SK-N-SH (cell line): Measurements from ENCODE around the gene RBP2. TPM values are rescaled to one million over a fixed set of nuclear protein-coding genes. Genes with fewer than 3 reads are reported as not detected.

ENCODE experiments used
- CTCF ChIA-PET: fragments of 300-600, 350-600 bp; formaldehyde crosslinking; extraction: SDS; loops from one replicate; lab custom pipeline; 2021; lab: Yijun Ruan, JAX
- POLR2A ChIA-PET: fragments of 350-600 bp; sonication (Branson Sonifier 250); formaldehyde crosslinking; extraction: SDS; loops from one replicate; lab custom pipeline; 2020; ENCODE audit warnings: antibody characterized with exemption, inconsistent platforms; lab: Yijun Ruan, JAX
- DNase-seq: peaks from one replicate; pipeline ENCODE4 v3.0.0; 2012
- H2AFZ ChIP-seq: fragments of 200-600 bp; sonication (generic); 2 replicates; pipeline ENCODE4 v1.8.1; 2016; ENCODE audit warnings: antibody characterized with exemption, mild to moderate bottlenecking, low read depth
- H3F3A ChIP-seq: fragments of 200-600 bp; sonication (generic); replicated peaks from 2 replicates; pipeline ENCODE3; 2016; ENCODE audit warnings: antibody characterized with exemption, mild to moderate bottlenecking; ENCODE audit not compliant: insufficient read depth
- H3K27ac ChIP-seq, 2 experiments: fragments of 200-500 bp in 1 of 2; fragments of 200-600 bp in 1 of 2; sonication (Bioruptor generic) in 1 of 2; sonication (generic), shearing (Covaris generic) in 1 of 2; 2 replicates each; pipeline versions ENCODE4 v1.5.1 to v1.6.1; 2014 to 2016; ENCODE audit warnings: low read depth in 2 of 2, inconsistent platforms in 1 of 2, low read length in 1 of 2, mild to moderate bottlenecking in 1 of 2, mixed read lengths in 1 of 2
- H3K27me3 ChIP-seq: fragments of 200-600 bp; sonication (generic), shearing (Covaris generic); 2 replicates; pipeline ENCODE4 v1.6.1; 2016; ENCODE audit warnings: mixed run types; ENCODE audit not compliant: insufficient read depth
- H3K36me3 ChIP-seq, 2 experiments: fragments of 200-500 bp in 1 of 2; fragments of 200-600 bp in 1 of 2; sonication (Bioruptor generic) in 1 of 2; sonication (generic) in 1 of 2; replicated peaks in 1 of 2; 2 replicates each; pipeline versions ENCODE3 to v1.5.1; 2014 to 2016; ENCODE audit warnings: low read length in 1 of 2, mild to moderate bottlenecking in 1 of 2; ENCODE audit not compliant: insufficient read depth in 2 of 2, control insufficient read depth in 1 of 2
- H3K4me1 ChIP-seq, 2 experiments: fragments of 200-500 bp in 1 of 2; fragments of 200-600 bp in 1 of 2; sonication (Bioruptor generic) in 1 of 2; sonication (generic), shearing (Covaris generic) in 1 of 2; 2 replicates each; pipeline versions ENCODE4 v1.5.1 to v1.6.1; 2014 to 2016; ENCODE audit warnings: low read depth in 1 of 2, low read length in 1 of 2, mixed run types in 1 of 2; ENCODE audit not compliant: insufficient read depth in 2 of 2, control insufficient read depth in 1 of 2
- H3K4me2 ChIP-seq: fragments of 200-600 bp; sonication (generic), shearing (Covaris generic); 2 replicates; pipeline ENCODE4 v1.6.1; 2017; ENCODE audit warnings: mixed run types
- H3K4me3 ChIP-seq, 2 experiments: fragments of 200-500 bp in 1 of 2; fragments of 200-600 bp in 1 of 2; sonication (Bioruptor generic) in 1 of 2; sonication (generic), shearing (Covaris generic) in 1 of 2; 2 replicates each; pipeline versions ENCODE4 v1.5.1 to v1.8.1; 2014 to 2016; ENCODE audit warnings: low read depth in 2 of 2, inconsistent platforms in 1 of 2, low read length in 1 of 2, mild to moderate bottlenecking in 1 of 2, mixed read lengths in 1 of 2, moderate library complexity in 1 of 2
- H3K79me2 ChIP-seq: fragments of 200-600 bp; sonication (generic); 2 replicates; pipeline ENCODE4 v1.8.1; 2017; ENCODE audit warnings: mild to moderate bottlenecking; ENCODE audit not compliant: insufficient read depth
- H3K9ac ChIP-seq: fragments of 200-600 bp; sonication (generic); 2 replicates; pipeline ENCODE4 v1.6.1; 2017; ENCODE audit warnings: mixed run types
- H3K9me2 ChIP-seq: fragments of 200-600 bp; sonication (generic); 2 replicates; pipeline ENCODE4 v1.6.1; 2017; ENCODE audit warnings: mixed run types
- H3K9me3 ChIP-seq: fragments of 200-600 bp; sonication (generic); 2 replicates; pipeline ENCODE4 v1.6.1; 2017; ENCODE audit warnings: mixed run types, mild to moderate bottlenecking, moderate library complexity
- H4K20me1 ChIP-seq: fragments of 200-600 bp; sonication (generic); 2 replicates; pipeline ENCODE4 v1.6.1; 2017; ENCODE audit warnings: mild to moderate bottlenecking, mixed run types; ENCODE audit not compliant: insufficient read depth
- CHD2 ChIP-seq: fragments of 150-350 bp; IDR thresholded peaks from 2 replicates; pipeline ENCODE4 v1.6.1; 2018; ENCODE audit warnings: low read length; ENCODE audit not compliant: partially characterized antibody
- ELF1 ChIP-seq: IDR thresholded peaks from 2 replicates; pipeline ENCODE4 v1.4.0; 2012
- EP300 ChIP-seq, 2 experiments: IDR thresholded peaks; 2 replicates each; pipeline versions ENCODE4 v1.4.0 to v1.6.1; 2012; ENCODE audit warnings: borderline replicate concordance in 1 of 2, low read depth in 1 of 2, low read length in 1 of 2
- GATA2 ChIP-seq: sonication (generic); formaldehyde crosslinking; IDR thresholded peaks from 2 replicates; pipeline ENCODE4 v1.5.0; 2020; ENCODE audit warnings: mild to moderate bottlenecking, missing genetic modification reagents
- MEF2A ChIP-seq: IDR thresholded peaks from 2 replicates; pipeline ENCODE4 v1.4.0; 2012; ENCODE audit warnings: low read depth, borderline replicate concordance
- POLR2AphosphoS5 ChIP-seq: IDR thresholded peaks from 2 replicates; pipeline ENCODE4 v1.6.1; 2012; ENCODE audit warnings: low read depth, low read length
- RFX5 ChIP-seq: IDR thresholded peaks from 2 replicates; pipeline ENCODE4 v1.6.1; 2012; ENCODE audit warnings: mild to moderate bottlenecking, improper control_type of control experiment, low read length
- SIN3A ChIP-seq: IDR thresholded peaks from 2 replicates; pipeline ENCODE4 v1.6.1; 2012; ENCODE audit warnings: low read depth, mild to moderate bottlenecking, low read length, moderate library complexity, borderline replicate concordance
- TAF1 ChIP-seq: IDR thresholded peaks from 2 replicates; pipeline ENCODE4 v1.6.1; 2012; ENCODE audit warnings: low read depth, mild to moderate bottlenecking, low read length, moderate library complexity, borderline replicate concordance
- YY1 ChIP-seq: IDR thresholded peaks from 2 replicates; pipeline ENCODE4 v1.4.0; 2012; ENCODE audit warnings: low read depth, mild to moderate bottlenecking
- WGBS: methylation state at CpG from one replicate; pipeline ENCODE4 v1.1.6; 2017; ENCODE audit warnings: low lambda C conversion rate; 5-methylcytosine and 5-hydroxymethylcytosine counted together
- polyA plus RNA-seq, 3 experiments: library from polyadenylated mRNA; depleted of rRNA; stranded (reverse); fragments of >200 nt; gene quantifications; 2 replicates each; pipeline ENCODE4 v1.2.3, GENCODE V29; 2012
- TF ChIP-seq, protein P1 (sequence below): fragments of 150-350 bp; IDR thresholded peaks from 2 replicates; pipeline ENCODE4 v1.6.1; 2016; ENCODE audit warnings: mild to moderate bottlenecking, low read depth, low read length
- TF ChIP-seq, protein P2 (sequence below): IDR thresholded peaks from 2 replicates; pipeline ENCODE4 v1.4.0; 2012; ENCODE audit warnings: low read depth, borderline replicate concordance
- TF ChIP-seq, protein P3 (sequence below): IDR thresholded peaks from 2 replicates; pipeline ENCODE4; 2012
- TF ChIP-seq, protein P4 (sequence below): fragments of 200-600 bp; sonication (generic); IDR thresholded peaks from 2 replicates; pipeline ENCODE4 v1.6.1; 2017; ENCODE audit warnings: antibody characterized with exemption, mild to moderate bottlenecking, moderate library complexity

The RBP2 gene
- polyA plus RNA-seq, 1 of the 3 experiments (the other 2 are of a cell fraction), result not detected

DNA sequence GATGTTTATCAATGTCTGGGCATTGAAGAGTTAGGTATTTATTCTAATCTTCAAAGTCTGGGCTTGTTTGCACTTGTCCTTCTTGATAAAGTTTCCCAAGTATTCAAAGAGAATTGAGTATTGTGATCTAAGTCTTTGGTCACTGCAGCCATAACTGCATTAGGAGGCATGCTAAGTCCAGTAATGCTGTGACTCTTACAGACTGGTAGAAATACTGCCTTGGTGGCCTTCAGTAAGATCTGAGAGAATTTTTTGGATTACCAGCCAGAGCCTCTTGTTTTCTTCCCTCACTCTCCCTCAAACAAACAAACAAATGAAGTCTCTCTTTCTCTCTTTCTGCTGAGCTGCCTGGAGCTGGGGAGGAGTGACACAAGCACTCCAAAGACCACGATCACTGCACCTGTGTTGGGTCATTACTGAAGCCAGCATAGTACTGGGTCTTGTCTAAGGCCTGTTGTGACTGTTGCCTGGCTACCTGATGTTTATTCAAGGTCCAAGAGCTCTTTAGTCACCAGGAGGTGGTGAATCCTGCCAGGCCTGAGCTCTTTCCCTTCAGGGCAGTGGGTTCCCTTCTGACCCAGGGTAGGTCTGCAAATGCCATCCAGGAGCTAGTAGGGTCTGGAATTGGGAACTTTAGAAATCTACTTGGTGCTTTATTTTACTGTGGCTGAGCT lies 14.8 kb upstream of the RBP2 start:
- ChIA-PET CTCF (interaction anchor here (1.2 to 1.4 kb wide), 2 partner anchors 63 to 71 kb away, joined by 3 to 6 read pairs; no protein-coding TSS in a partner anchor), POLR2A (no interaction called here)
- Histone ChIP-seq H3K4me1 (peaks cover 0 to 11% of the 10 kb centered on the region in 2 experiments; a peak in 2 of 4 replicates), H3K27ac (peak overlapping the region in 1 of 2 experiments; percentile 58; a peak in 2 of 4 replicates), H3K9ac (no peak overlapping the region), H3K9me2 (no peaks in the 10 kb centered on the region), H3K27me3 (no peaks in the 10 kb centered on the region), H2AFZ (no peak overlapping the region), H3K4me2 (no peak overlapping the region), H4K20me1 (no peaks in the 10 kb centered on the region), H3K36me3 (no peaks in the 10 kb centered on the region), H3K4me3 (no peak overlapping the region), H3F3A (no peaks in the 10 kb centered on the region), H3K9me3 (no peaks in the 10 kb centered on the region), H3K79me2 (no peaks in the 10 kb centered on the region)
- DNase-seq, result peak; percentile 6
- no peak for TF ChIP-seq SIN3A
- TF ChIP-seq RFX5, result no peak
- TF ChIP-seq ELF1, result no peak
- TF ChIP-seq, protein P1, sequence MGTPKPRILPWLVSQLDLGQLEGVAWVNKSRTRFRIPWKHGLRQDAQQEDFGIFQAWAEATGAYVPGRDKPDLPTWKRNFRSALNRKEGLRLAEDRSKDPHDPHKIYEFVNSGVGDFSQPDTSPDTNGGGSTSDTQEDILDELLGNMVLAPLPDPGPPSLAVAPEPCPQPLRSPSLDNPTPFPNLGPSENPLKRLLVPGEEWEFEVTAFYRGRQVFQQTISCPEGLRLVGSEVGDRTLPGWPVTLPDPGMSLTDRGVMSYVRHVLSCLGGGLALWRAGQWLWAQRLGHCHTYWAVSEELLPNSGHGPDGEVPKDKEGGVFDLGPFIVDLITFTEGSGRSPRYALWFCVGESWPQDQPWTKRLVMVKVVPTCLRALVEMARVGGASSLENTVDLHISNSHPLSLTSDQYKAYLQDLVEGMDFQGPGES, result no peak
- no peak for TF ChIP-seq EP300 (IDR thresholded peaks at IDR 0.05; ENCODE audit: borderline replicate concordance in 1 of 2, low read depth in 1 of 2, low read length in 1 of 2)
- TF ChIP-seq, protein P2, sequence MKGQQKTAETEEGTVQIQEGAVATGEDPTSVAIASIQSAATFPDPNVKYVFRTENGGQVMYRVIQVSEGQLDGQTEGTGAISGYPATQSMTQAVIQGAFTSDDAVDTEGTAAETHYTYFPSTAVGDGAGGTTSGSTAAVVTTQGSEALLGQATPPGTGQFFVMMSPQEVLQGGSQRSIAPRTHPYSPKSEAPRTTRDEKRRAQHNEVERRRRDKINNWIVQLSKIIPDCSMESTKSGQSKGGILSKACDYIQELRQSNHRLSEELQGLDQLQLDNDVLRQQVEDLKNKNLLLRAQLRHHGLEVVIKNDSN, result no peak
- no peak for TF ChIP-seq CHD2
- TF ChIP-seq POLR2AphosphoS5, result no peak
- no peak for TF ChIP-seq GATA2 (CRISPR knock-in tag)
- TF ChIP-seq, protein P3, sequence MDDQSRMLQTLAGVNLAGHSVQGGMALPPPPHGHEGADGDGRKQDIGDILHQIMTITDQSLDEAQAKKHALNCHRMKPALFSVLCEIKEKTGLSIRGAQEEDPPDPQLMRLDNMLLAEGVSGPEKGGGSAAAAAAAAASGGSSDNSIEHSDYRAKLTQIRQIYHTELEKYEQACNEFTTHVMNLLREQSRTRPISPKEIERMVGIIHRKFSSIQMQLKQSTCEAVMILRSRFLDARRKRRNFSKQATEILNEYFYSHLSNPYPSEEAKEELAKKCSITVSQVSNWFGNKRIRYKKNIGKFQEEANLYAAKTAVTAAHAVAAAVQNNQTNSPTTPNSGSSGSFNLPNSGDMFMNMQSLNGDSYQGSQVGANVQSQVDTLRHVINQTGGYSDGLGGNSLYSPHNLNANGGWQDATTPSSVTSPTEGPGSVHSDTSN, result no peak
- TF ChIP-seq MEF2A, result no peak
- no peak for TF ChIP-seq TAF1
- TF ChIP-seq, protein P4, sequence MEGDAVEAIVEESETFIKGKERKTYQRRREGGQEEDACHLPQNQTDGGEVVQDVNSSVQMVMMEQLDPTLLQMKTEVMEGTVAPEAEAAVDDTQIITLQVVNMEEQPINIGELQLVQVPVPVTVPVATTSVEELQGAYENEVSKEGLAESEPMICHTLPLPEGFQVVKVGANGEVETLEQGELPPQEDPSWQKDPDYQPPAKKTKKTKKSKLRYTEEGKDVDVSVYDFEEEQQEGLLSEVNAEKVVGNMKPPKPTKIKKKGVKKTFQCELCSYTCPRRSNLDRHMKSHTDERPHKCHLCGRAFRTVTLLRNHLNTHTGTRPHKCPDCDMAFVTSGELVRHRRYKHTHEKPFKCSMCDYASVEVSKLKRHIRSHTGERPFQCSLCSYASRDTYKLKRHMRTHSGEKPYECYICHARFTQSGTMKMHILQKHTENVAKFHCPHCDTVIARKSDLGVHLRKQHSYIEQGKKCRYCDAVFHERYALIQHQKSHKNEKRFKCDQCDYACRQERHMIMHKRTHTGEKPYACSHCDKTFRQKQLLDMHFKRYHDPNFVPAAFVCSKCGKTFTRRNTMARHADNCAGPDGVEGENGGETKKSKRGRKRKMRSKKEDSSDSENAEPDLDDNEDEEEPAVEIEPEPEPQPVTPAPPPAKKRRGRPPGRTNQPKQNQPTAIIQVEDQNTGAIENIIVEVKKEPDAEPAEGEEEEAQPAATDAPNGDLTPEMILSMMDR, result no peak
- TF ChIP-seq YY1, result no peak
- 14% methylated on average over 1 of the region's 1 CpG for WGBS
